HCT116 (cell line): ENCODE results near the gene LTA4H. TPM values are rescaled to one million over a fixed set of nuclear protein-coding genes. Genes with fewer than 3 reads are reported as not detected.

Experiments used
- ATAC-seq: fragments of 200-7000 bp; cut with Tn5 transposase; 2 replicates; pipeline ENCODE4 v1.9.1; 2020; ENCODE audit warnings: mild to moderate bottlenecking, moderate library complexity
- BruUV-seq: library from RNA; stranded (reverse); fragments of 400-500 nt; replicated peaks from 2 replicates; lab custom pipeline; 2021; lab: Mats Ljungman, UMichigan
- CTCF ChIA-PET: fragments of 300-600 bp; sonication (Branson Sonifier 250); formaldehyde crosslinking; loops from one replicate; lab custom pipeline; 2021; ENCODE audit warnings: antibody characterized with exemption; lab: Charles Lee
- POLR2A ChIA-PET: fragments of 300-600, 350-600 bp; sonication (Branson Sonifier 250); formaldehyde crosslinking; loops from one replicate; lab custom pipeline; 2021; ENCODE audit warnings: antibody characterized with exemption; lab: Charles Lee
- RAD21 ChIA-PET, 2 experiments: fragments of 300-600 bp; sonication (Branson Sonifier 250); formaldehyde crosslinking; loops; one replicate each; lab custom pipeline; 2023; ENCODE audit warnings: low total read pairs in 2 of 2; ENCODE audit not compliant: uncharacterized antibody in 2 of 2, unreplicated experiment in 2 of 2, low non-redundant PET in 1 of 2; lab: Charles Lee
- DNase-seq: peaks from one replicate; pipeline ENCODE4 v3.0.0-alpha.2; 2010; ENCODE audit warnings: low read depth, low spot score
- H2AFZ ChIP-seq: fragments of 200-600 bp; shearing (Covaris generic), sonication (generic); 2 replicates; pipeline ENCODE4 v1.6.1; 2017; ENCODE audit warnings: low read depth, mixed run types, mixed read lengths, antibody characterized with exemption, low read length; ENCODE audit not compliant: poor library complexity, severe bottlenecking
- H3K27ac ChIP-seq: 2 replicates; pipeline ENCODE4 v1.5.1; 2012; ENCODE audit warnings: low read depth, low read length
- H3K27me3 ChIP-seq: fragments of 200-600 bp; sonication (generic); 2 replicates; pipeline ENCODE4 v1.6.1; 2016; ENCODE audit warnings: mixed run types, low read length, mixed read lengths; ENCODE audit not compliant: insufficient read depth
- H3K36me3 ChIP-seq, 2 experiments: fragments of 200-500 bp in 1 of 2; fragments of 200-600 bp in 1 of 2; sonication (Bioruptor generic) in 1 of 2; sonication (generic) in 1 of 2; 2 replicates each; pipeline versions ENCODE4 v1.5.1 to v1.6.1; 2014 to 2016; ENCODE audit warnings: low read length in 2 of 2, inconsistent platforms in 1 of 2, mixed read lengths in 1 of 2, mixed run types in 1 of 2; ENCODE audit not compliant: insufficient read depth in 2 of 2, control insufficient read depth in 1 of 2
- H3K4me1 ChIP-seq, 2 experiments: fragments of 200-600 bp in 1 of 2; sonication (generic) in 1 of 2; 2 replicates each; pipeline versions ENCODE4 v1.5.1 to v1.6.1; 2012 to 2017; ENCODE audit warnings: low read length in 2 of 2, inconsistent platforms in 1 of 2, mild to moderate bottlenecking in 1 of 2, mixed read lengths in 1 of 2, mixed run types in 1 of 2, moderate library complexity in 1 of 2; ENCODE audit not compliant: insufficient read depth in 2 of 2, control insufficient read depth in 1 of 2
- H3K4me2 ChIP-seq: fragments of 200-600 bp; sonication (generic); 2 replicates; pipeline ENCODE4 v1.6.1; 2017; ENCODE audit warnings: mixed run types, low read length, mixed read lengths
- H3K4me3 ChIP-seq, 2 experiments: fragments of 200-600 bp in 1 of 2; sonication (generic) in 1 of 2; replicated peaks in 1 of 2; 2 replicates each; pipeline ENCODE4 v1.5.1; 2011 to 2016; ENCODE audit warnings: low read length in 2 of 2, control low read depth in 1 of 2, low read depth in 1 of 2, mild to moderate bottlenecking in 1 of 2, mixed read lengths in 1 of 2, mixed run types in 1 of 2
- H3K79me2 ChIP-seq: fragments of 200-600 bp; sonication (generic); 2 replicates; pipeline ENCODE4 v1.6.1; 2017; ENCODE audit warnings: mild to moderate bottlenecking, mixed run types, low read length, moderate library complexity, mixed read lengths; ENCODE audit not compliant: insufficient read depth
- H3K9ac ChIP-seq: fragments of 200-600 bp; sonication (generic); 2 replicates; pipeline ENCODE4 v1.6.1; 2016; ENCODE audit warnings: low read length, mixed read lengths
- H3K9me2 ChIP-seq: fragments of 200-600 bp; sonication (generic), shearing (Covaris generic); 2 replicates; pipeline ENCODE4 v1.6.1; 2017; ENCODE audit warnings: mixed run types, mild to moderate bottlenecking, moderate library complexity; ENCODE audit not compliant: insufficient read depth
- H3K9me3 ChIP-seq, 2 experiments: fragments of 200-500 bp in 1 of 2; fragments of 200-600 bp in 1 of 2; sonication (Bioruptor generic) in 1 of 2; sonication (generic) in 1 of 2; 2 replicates each; pipeline ENCODE4 v1.6.1; 2014 to 2017; ENCODE audit warnings: low read length in 2 of 2, mixed read lengths in 2 of 2, inconsistent platforms in 1 of 2, low read depth in 1 of 2, mild to moderate bottlenecking in 1 of 2, mixed run types in 1 of 2, moderate library complexity in 1 of 2; ENCODE audit not compliant: control insufficient read depth in 1 of 2, insufficient read depth in 1 of 2
- H4K20me1 ChIP-seq: fragments of 200-600 bp; sonication (generic), shearing (Covaris generic); 2 replicates; pipeline ENCODE4 v1.6.1; 2017; ENCODE audit warnings: mixed run types, mild to moderate bottlenecking, moderate library complexity; ENCODE audit not compliant: insufficient read depth
- ATF3 ChIP-seq: IDR thresholded peaks from 2 replicates; pipeline ENCODE4 v1.6.1; 2012
- CEBPB ChIP-seq: IDR thresholded peaks from 2 replicates; pipeline ENCODE4 v1.6.1; 2012; ENCODE audit warnings: low read depth
- EZH2phosphoT487 ChIP-seq: fragments of 200-600 bp; IDR thresholded peaks from 2 replicates; pipeline ENCODE4 v1.6.1; 2018; ENCODE audit warnings: antibody characterized with exemption, borderline replicate concordance
- RAD21 ChIP-seq: IDR thresholded peaks from 2 replicates; pipeline ENCODE4 v1.6.1; 2012; ENCODE audit warnings: low read depth, mild to moderate bottlenecking
- SP1 ChIP-seq: IDR thresholded peaks from 2 replicates; pipeline ENCODE4 v1.6.1; 2012; ENCODE audit warnings: low read depth
- TCF7L2 ChIP-seq: IDR thresholded peaks from 2 replicates; pipeline ENCODE4 v1.7.0; 2011; ENCODE audit warnings: borderline replicate concordance, inconsistent platforms; ENCODE audit not compliant: insufficient read depth, insufficient read length; ENCODE audit errors: extremely low read depth
- intact Hi-C: fragments of 100-400 bp; cut with micrococcal nuclease; formaldehyde crosslinking; loops from 2 replicates; pipeline ENCODE4 v1.10.0; 2022
- total RNA-seq: library from RNA; stranded (reverse); gene quantifications from one replicate; pipeline ENCODE4 v1.2.1, GENCODE V29; 2021; ENCODE audit not compliant: unreplicated experiment
- TF ChIP-seq, protein P1 (sequence below): IDR thresholded peaks from 2 replicates; pipeline ENCODE4 v1.6.1; 2012; ENCODE audit warnings: low read depth
- TF ChIP-seq, protein P2 (sequence below), 3 experiments: fragments of 200-600 bp in 1 of 3; sonication (generic) in 1 of 3; IDR thresholded peaks in 2 of 3; conservative IDR thresholded peaks in 1 of 3; 2 replicates each; pipeline ENCODE4 v1.5.1; 2012 to 2017; ENCODE audit warnings: low read depth in 2 of 3, low read length in 2 of 3, antibody characterized with exemption in 1 of 3, borderline replicate concordance in 1 of 3, control low read depth in 1 of 3, mild to moderate bottlenecking in 1 of 3, mixed read lengths in 1 of 3, mixed run types in 1 of 3, moderate library complexity in 1 of 3; ENCODE audit not compliant: insufficient read depth in 1 of 3

Gene LTA4H
- total RNA-seq, 1 experiment from 2014 or later, result 163 TPM

DNA sequence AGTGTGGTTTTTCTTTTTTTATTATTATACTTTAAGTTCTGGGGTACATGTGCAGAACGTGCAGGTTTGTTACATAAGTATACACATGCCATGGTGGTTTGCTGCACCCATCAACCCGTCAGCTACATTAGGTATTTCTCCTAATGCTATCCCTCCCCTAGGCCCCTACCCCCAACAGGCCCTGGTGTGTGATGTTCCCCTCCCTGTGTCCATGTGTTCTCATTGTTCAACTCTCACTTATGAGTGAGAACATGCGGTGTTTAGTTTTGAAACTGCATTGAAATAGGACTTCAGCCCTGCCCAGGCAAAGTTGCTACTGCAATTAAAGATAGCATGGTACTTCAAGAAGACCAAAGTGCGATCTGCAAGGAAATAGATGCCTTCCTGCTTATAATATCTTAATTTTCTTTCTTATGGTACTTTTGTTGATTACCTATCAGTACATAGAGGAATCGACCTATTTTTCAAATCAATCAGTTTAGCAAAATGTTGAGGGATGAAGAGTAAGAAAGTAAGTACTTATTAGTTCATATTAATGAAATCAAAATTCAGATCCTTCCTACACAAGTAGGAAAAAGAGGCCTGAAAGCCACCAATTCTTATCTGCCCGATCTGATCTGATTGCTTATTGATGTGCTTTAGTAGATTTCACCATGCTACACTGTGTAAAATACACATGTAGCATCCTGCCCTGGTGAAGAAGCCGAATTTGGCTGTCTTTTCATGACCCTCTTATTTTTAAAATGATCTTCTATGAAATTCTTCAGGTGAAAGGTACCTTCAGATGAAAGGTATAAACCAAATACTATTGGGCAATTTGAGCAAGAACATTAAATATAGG, 1.6 kb downstream of the LTA4H start:
- ChIA-PET RAD21 (no interaction called here), POLR2A (no interaction called here), CTCF (no interaction called here)
- H3K27me3 ChIP-seq, result no peaks in the 10 kb centered on the region
- no peaks in the 10 kb centered on the region for H3K36me3 ChIP-seq
- peaks cover 0 to 12% of the 10 kb centered on the region in 2 experiments; a peak in 3 of 4 replicates for H3K4me1 ChIP-seq
- intact Hi-C loops, result no loop called here
- no peak overlapping the region for H2AFZ ChIP-seq
- BruUV-seq, result TSS peak; percentile 44
- H3K9me2 ChIP-seq, result no peaks in the 10 kb centered on the region
- no peaks in the 10 kb centered on the region for H3K9me3 ChIP-seq
- H4K20me1 ChIP-seq, result no peaks in the 10 kb centered on the region
- no peak overlapping the region for H3K9ac ChIP-seq
- ATAC-seq, result no peak
- H3K27ac ChIP-seq, result no peak overlapping the region
- H3K79me2 ChIP-seq, result peaks cover 48% of the 10 kb centered on the region
- peak overlapping the region; percentile 87 for H3K4me2 ChIP-seq
- TF ChIP-seq ATF3, result no peak
- TF ChIP-seq SP1, result no peak
- TF ChIP-seq CEBPB, result no peak
- TF ChIP-seq, protein P1, sequence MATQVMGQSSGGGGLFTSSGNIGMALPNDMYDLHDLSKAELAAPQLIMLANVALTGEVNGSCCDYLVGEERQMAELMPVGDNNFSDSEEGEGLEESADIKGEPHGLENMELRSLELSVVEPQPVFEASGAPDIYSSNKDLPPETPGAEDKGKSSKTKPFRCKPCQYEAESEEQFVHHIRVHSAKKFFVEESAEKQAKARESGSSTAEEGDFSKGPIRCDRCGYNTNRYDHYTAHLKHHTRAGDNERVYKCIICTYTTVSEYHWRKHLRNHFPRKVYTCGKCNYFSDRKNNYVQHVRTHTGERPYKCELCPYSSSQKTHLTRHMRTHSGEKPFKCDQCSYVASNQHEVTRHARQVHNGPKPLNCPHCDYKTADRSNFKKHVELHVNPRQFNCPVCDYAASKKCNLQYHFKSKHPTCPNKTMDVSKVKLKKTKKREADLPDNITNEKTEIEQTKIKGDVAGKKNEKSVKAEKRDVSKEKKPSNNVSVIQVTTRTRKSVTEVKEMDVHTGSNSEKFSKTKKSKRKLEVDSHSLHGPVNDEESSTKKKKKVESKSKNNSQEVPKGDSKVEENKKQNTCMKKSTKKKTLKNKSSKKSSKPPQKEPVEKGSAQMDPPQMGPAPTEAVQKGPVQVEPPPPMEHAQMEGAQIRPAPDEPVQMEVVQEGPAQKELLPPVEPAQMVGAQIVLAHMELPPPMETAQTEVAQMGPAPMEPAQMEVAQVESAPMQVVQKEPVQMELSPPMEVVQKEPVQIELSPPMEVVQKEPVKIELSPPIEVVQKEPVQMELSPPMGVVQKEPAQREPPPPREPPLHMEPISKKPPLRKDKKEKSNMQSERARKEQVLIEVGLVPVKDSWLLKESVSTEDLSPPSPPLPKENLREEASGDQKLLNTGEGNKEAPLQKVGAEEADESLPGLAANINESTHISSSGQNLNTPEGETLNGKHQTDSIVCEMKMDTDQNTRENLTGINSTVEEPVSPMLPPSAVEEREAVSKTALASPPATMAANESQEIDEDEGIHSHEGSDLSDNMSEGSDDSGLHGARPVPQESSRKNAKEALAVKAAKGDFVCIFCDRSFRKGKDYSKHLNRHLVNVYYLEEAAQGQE, result no peak
- no peak for TF ChIP-seq TCF7L2
- TF ChIP-seq EZH2phosphoT487, result no peak
- TF ChIP-seq, protein P2, sequence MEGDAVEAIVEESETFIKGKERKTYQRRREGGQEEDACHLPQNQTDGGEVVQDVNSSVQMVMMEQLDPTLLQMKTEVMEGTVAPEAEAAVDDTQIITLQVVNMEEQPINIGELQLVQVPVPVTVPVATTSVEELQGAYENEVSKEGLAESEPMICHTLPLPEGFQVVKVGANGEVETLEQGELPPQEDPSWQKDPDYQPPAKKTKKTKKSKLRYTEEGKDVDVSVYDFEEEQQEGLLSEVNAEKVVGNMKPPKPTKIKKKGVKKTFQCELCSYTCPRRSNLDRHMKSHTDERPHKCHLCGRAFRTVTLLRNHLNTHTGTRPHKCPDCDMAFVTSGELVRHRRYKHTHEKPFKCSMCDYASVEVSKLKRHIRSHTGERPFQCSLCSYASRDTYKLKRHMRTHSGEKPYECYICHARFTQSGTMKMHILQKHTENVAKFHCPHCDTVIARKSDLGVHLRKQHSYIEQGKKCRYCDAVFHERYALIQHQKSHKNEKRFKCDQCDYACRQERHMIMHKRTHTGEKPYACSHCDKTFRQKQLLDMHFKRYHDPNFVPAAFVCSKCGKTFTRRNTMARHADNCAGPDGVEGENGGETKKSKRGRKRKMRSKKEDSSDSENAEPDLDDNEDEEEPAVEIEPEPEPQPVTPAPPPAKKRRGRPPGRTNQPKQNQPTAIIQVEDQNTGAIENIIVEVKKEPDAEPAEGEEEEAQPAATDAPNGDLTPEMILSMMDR (IDR thresholded peaks at IDR 0.05 in 2 of 3, conservative IDR thresholded peaks at IDR 0.05 in 1 of 3; ENCODE audit: borderline replicate concordance in 1 of 3, insufficient read depth in 1 of 3, low read depth in 2 of 3, low read length in 2 of 3), result no peak
- no peak for TF ChIP-seq RAD21
- no peak for DNase-seq
- peak overlapping the region; percentile 83 to 89; a peak in 3 of 4 replicates for H3K4me3 ChIP-seq
